H1 (cell line): Measurements from ENCODE around the gene POC1B. TPM values are rescaled to one million over a fixed set of nuclear protein-coding genes. Genes with fewer than 3 reads are reported as not detected.

Experiments
- CTCF ChIA-PET: fragments of 300-600 bp; sonication (Branson Sonifier 250); formaldehyde crosslinking; loops from one replicate; lab custom pipeline; 2021; ENCODE audit not compliant: partially characterized antibody; lab: Charles Lee
- POLR2A ChIA-PET: fragments of 300-600 bp; sonication (Branson Sonifier 250); formaldehyde crosslinking; loops from one replicate; lab custom pipeline; 2021; ENCODE audit warnings: inconsistent platforms; ENCODE audit not compliant: partially characterized antibody; lab: Charles Lee
- DNase-seq, 2 experiments: peaks; one replicate each; pipeline versions ENCODE4 v3.0.0 to v3.0.0-alpha.2; 2010 to 2022; ENCODE audit warnings: low spot score in 2 of 2, low read depth in 1 of 2, mixed read lengths in 1 of 2
- FAIRE-seq: peaks from 2 replicates; lab custom pipeline; 2011; peaks lifted over from hg19 to GRCh38; lab: Jason Lieb, UNC
- H2AFZ ChIP-seq: 2 replicates; pipeline ENCODE4 v1.8.1; 2012; ENCODE audit warnings: low read length, inconsistent platforms
- H2AK5ac ChIP-seq: 2 replicates; pipeline ENCODE4 v1.6.1; 2013; ENCODE audit warnings: low read depth, low read length
- H2BK120ac ChIP-seq: replicated peaks from 2 replicates; pipeline ENCODE3; 2013; ENCODE audit warnings: low read depth, low read length, inconsistent platforms
- H2BK12ac ChIP-seq: 2 replicates; pipeline ENCODE4 v1.6.1; 2013; ENCODE audit warnings: low read depth, low read length
- H2BK15ac ChIP-seq: 2 replicates; pipeline ENCODE4 v1.6.1; 2013; ENCODE audit warnings: low read length
- H2BK20ac ChIP-seq: 2 replicates; pipeline ENCODE4 v1.6.1; 2013; ENCODE audit warnings: low read length
- H2BK5ac ChIP-seq: 2 replicates; pipeline ENCODE4 v1.6.1; 2013; ENCODE audit warnings: low read depth, low read length
- H3K14ac ChIP-seq: 2 replicates; pipeline ENCODE4 v1.6.1; 2013; ENCODE audit warnings: inconsistent platforms; ENCODE audit not compliant: insufficient read length
- H3K18ac ChIP-seq: 2 replicates; pipeline ENCODE4 v1.6.1; 2013; ENCODE audit warnings: low read length; ENCODE audit errors: extremely low read depth
- H3K23ac ChIP-seq: 2 replicates; pipeline ENCODE4 v1.6.1; 2013; ENCODE audit warnings: inconsistent platforms; ENCODE audit not compliant: insufficient read length
- H3K23me2 ChIP-seq: 2 replicates; pipeline ENCODE4 v1.6.1; 2013; ENCODE audit warnings: low read depth, low read length
- H3K27ac ChIP-seq: 2 replicates; pipeline ENCODE4 v1.6.1; 2011; ENCODE audit warnings: low read depth, low read length, inconsistent platforms
- H3K27me3 ChIP-seq, 4 experiments: replicated peaks in 1 of 4; 1 replicate in 1 of 4; 2 replicates in 3 of 4; pipeline versions ENCODE4 v1.6.1 to v1.8.1; 2011 to 2013; ENCODE audit warnings: low read length in 3 of 4, mild to moderate bottlenecking in 3 of 4, inconsistent platforms in 2 of 4, mixed read lengths in 2 of 4, moderate library complexity in 1 of 4; ENCODE audit not compliant: control insufficient read depth in 3 of 4, insufficient read depth in 3 of 4; ENCODE audit errors: extremely low read depth in 1 of 4
- H3K36me3 ChIP-seq, 4 experiments: 2 replicates each; pipeline versions ENCODE4 v1.6.1 to v1.8.1; 2011 to 2013; ENCODE audit warnings: mild to moderate bottlenecking in 4 of 4, low read length in 3 of 4, moderate library complexity in 2 of 4, control low read depth in 1 of 4, inconsistent platforms in 1 of 4; ENCODE audit not compliant: insufficient read depth in 4 of 4, control insufficient read depth in 2 of 4
- H3K4ac ChIP-seq: replicated peaks from 2 replicates; pipeline ENCODE3; 2013; ENCODE audit warnings: low read length, low read depth, mixed read lengths, inconsistent platforms; ENCODE audit not compliant: insufficient read length
- H3K4me1 ChIP-seq, 4 experiments: replicated peaks in 1 of 4; 1 replicate in 1 of 4; 2 replicates in 3 of 4; pipeline versions ENCODE4 v1.6.1 to v1.8.1; 2011 to 2013; ENCODE audit warnings: low read length in 3 of 4, inconsistent platforms in 2 of 4, mixed read lengths in 1 of 4; ENCODE audit not compliant: insufficient read depth in 4 of 4, control insufficient read depth in 3 of 4
- H3K4me2 ChIP-seq, 2 experiments: 2 replicates each; pipeline versions ENCODE4 v1.6.1 to v1.8.1; 2011 to 2013; ENCODE audit warnings: low read depth in 2 of 2, low read length in 2 of 2, control low read depth in 1 of 2, inconsistent platforms in 1 of 2, mild to moderate bottlenecking in 1 of 2; ENCODE audit not compliant: insufficient read depth in 1 of 2
- H3K4me3 ChIP-seq, 4 experiments: fragments of 200-600, 300-600 bp in 1 of 4; sonication (generic), shearing (Covaris generic), sonication (Bioruptor Twin) in 1 of 4; 2 replicates each; pipeline versions ENCODE4 v1.5.1 to v1.8.1; 2011 to 2016; ENCODE audit warnings: low read length in 4 of 4, low read depth in 3 of 4, control low read depth in 2 of 4, inconsistent platforms in 2 of 4, mild to moderate bottlenecking in 2 of 4, mixed read lengths in 1 of 4, moderate library complexity in 1 of 4; ENCODE audit not compliant: insufficient read depth in 2 of 4; ENCODE audit errors: extremely low read depth in 1 of 4
- H3K56ac ChIP-seq: replicated peaks from 2 replicates; pipeline ENCODE3; 2013; ENCODE audit warnings: low read depth, mild to moderate bottlenecking, mixed read lengths, low read length, inconsistent platforms; ENCODE audit not compliant: insufficient read length
- H3K79me1 ChIP-seq: 2 replicates; pipeline ENCODE4 v1.6.1; 2013; ENCODE audit warnings: low read depth, low read length, control low read depth
- H3K79me2 ChIP-seq, 2 experiments: 2 replicates each; pipeline versions ENCODE4 v1.6.1 to v1.8.1; 2012 to 2013; ENCODE audit warnings: low read length in 2 of 2, mild to moderate bottlenecking in 2 of 2, inconsistent platforms in 1 of 2; ENCODE audit not compliant: insufficient read depth in 2 of 2, control insufficient read depth in 1 of 2
- H3K9ac ChIP-seq, 4 experiments: replicated peaks in 1 of 4; 1 replicate in 1 of 4; 2 replicates in 3 of 4; pipeline versions ENCODE4 v1.6.1 to v1.8.1; 2011 to 2013; ENCODE audit warnings: low read depth in 3 of 4, low read length in 3 of 4, control low read depth in 2 of 4, mild to moderate bottlenecking in 2 of 4, moderate library complexity in 2 of 4, inconsistent platforms in 1 of 4; ENCODE audit errors: extremely low read depth in 1 of 4
- H3K9me3 ChIP-seq, 2 experiments: 2 replicates each; pipeline versions ENCODE4 v1.6.1 to v1.8.1; 2012 to 2013; ENCODE audit warnings: mild to moderate bottlenecking in 2 of 2, moderate library complexity in 2 of 2, control low read depth in 1 of 2, inconsistent platforms in 1 of 2, low read depth in 1 of 2, low read length in 1 of 2, mixed read lengths in 1 of 2; ENCODE audit not compliant: insufficient read depth in 2 of 2
- H4K20me1 ChIP-seq, 2 experiments: replicated peaks in 1 of 2; 2 replicates each; pipeline versions ENCODE3 to v1.8.1; 2011 to 2013; ENCODE audit warnings: inconsistent platforms in 2 of 2, low read length in 2 of 2, mild to moderate bottlenecking in 1 of 2; ENCODE audit not compliant: insufficient read depth in 2 of 2, control insufficient read depth in 1 of 2
- H4K5ac ChIP-seq: 2 replicates; pipeline ENCODE4 v1.6.1; 2013; ENCODE audit warnings: low read length, low read depth, mixed read lengths, inconsistent platforms; ENCODE audit not compliant: insufficient read length
- H4K8ac ChIP-seq: 2 replicates; pipeline ENCODE4 v1.8.0; 2013; ENCODE audit warnings: mild to moderate bottlenecking, moderate library complexity, low read length, inconsistent platforms; ENCODE audit not compliant: insufficient read depth; ENCODE audit errors: extremely low read depth
- H4K91ac ChIP-seq: replicated peaks from 2 replicates; pipeline ENCODE3; 2013; ENCODE audit warnings: low read length, mixed read lengths, inconsistent platforms; ENCODE audit not compliant: insufficient read length
- BACH1 ChIP-seq: IDR thresholded peaks from 2 replicates; pipeline ENCODE4 v1.6.1; 2012; ENCODE audit warnings: low read length, improper control_type of control experiment
- CHD2 ChIP-seq: IDR thresholded peaks from 2 replicates; pipeline ENCODE4 v1.6.1; 2012; ENCODE audit warnings: low read length, improper control_type of control experiment
- FOSL1 ChIP-seq: IDR thresholded peaks from 2 replicates; pipeline ENCODE4 v1.6.1; 2011; ENCODE audit warnings: mild to moderate bottlenecking, low read depth, low read length, moderate library complexity; ENCODE audit not compliant: insufficient read depth
- JUND ChIP-seq: IDR thresholded peaks from 2 replicates; pipeline ENCODE4 v1.6.1; 2011; ENCODE audit warnings: mild to moderate bottlenecking, improper control_type of control experiment, low read length
- KDM5A ChIP-seq: fragments of 200-600 bp; IDR thresholded peaks from 2 replicates; pipeline ENCODE4 v1.7.1; 2012; ENCODE audit warnings: mild to moderate bottlenecking, low read length, inconsistent platforms, mixed read lengths
- MAFK ChIP-seq: IDR thresholded peaks from 2 replicates; pipeline ENCODE4 v1.6.1; 2012; ENCODE audit warnings: low read depth, mild to moderate bottlenecking, improper control_type of control experiment, low read length
- MAX ChIP-seq: IDR thresholded peaks from 2 replicates; pipeline ENCODE4 v1.6.1; 2012; ENCODE audit warnings: inconsistent platforms
- POLR2AphosphoS5 ChIP-seq: IDR thresholded peaks from 2 replicates; pipeline ENCODE4 v1.6.1; 2011; ENCODE audit warnings: low read depth, low read length
- POU5F1 ChIP-seq: IDR thresholded peaks from 2 replicates; pipeline ENCODE4 v1.6.1; 2011; ENCODE audit warnings: low read depth, mild to moderate bottlenecking, low read length, moderate library complexity
- RAD21 ChIP-seq, 2 experiments: IDR thresholded peaks in 1 of 2; conservative IDR thresholded peaks in 1 of 2; 2 replicates each; pipeline ENCODE4 v1.6.1; 2011; ENCODE audit warnings: low read depth in 2 of 2, low read length in 2 of 2, improper control_type of control experiment in 1 of 2, inconsistent platforms in 1 of 2, mild to moderate bottlenecking in 1 of 2, moderate library complexity in 1 of 2
- RBBP5 ChIP-seq: IDR thresholded peaks from 2 replicates; pipeline ENCODE4 v1.7.1; 2012; ENCODE audit warnings: low read depth, mild to moderate bottlenecking, inconsistent platforms, low read length, moderate library complexity, borderline replicate concordance
- SP4 ChIP-seq: IDR thresholded peaks from 2 replicates; pipeline ENCODE4 v1.6.1; 2012; ENCODE audit warnings: low read length, inconsistent platforms
- SRF ChIP-seq: IDR thresholded peaks from 2 replicates; pipeline ENCODE4 v1.6.1; 2011; ENCODE audit warnings: mild to moderate bottlenecking, low read depth, low read length, moderate library complexity
- TAF1 ChIP-seq: IDR thresholded peaks from 2 replicates; pipeline ENCODE4 v1.6.1; 2011; ENCODE audit warnings: mild to moderate bottlenecking, low read depth, low read length
- TCF12 ChIP-seq: IDR thresholded peaks from 2 replicates; pipeline ENCODE4 v1.6.1; 2011; ENCODE audit warnings: low read depth, mild to moderate bottlenecking, low read length
- YY1 ChIP-seq: IDR thresholded peaks from 2 replicates; pipeline ENCODE4 v1.6.1; 2011; ENCODE audit warnings: low read depth, mild to moderate bottlenecking, low read length
- WGBS, 2 experiments: shearing (Covaris generic) in 1 of 2; methylation state at CpG; one replicate each; pipeline versions ENCODE4 v1.1.6 to v1.1.7; 2013 to 2015; ENCODE audit warnings: low lambda C conversion rate in 2 of 2, mixed read lengths in 2 of 2, inconsistent platforms in 1 of 2, low coverage in 1 of 2, missing lambda C conversion rate in 1 of 2; ENCODE audit not compliant: insufficient replicate concordance in 2 of 2, insufficient coverage in 1 of 2, insufficient read length in 1 of 2; ENCODE audit errors: extremely low coverage in 1 of 2, missing lambda C conversion rate in 1 of 2; 5-methylcytosine and 5-hydroxymethylcytosine counted together
- polyA plus RNA-seq, 7 experiments: library from polyadenylated mRNA; depleted of rRNA in 3 of 7; stranded (reverse) in 5 of 7; unstranded in 2 of 7; fragments of >200 nt in 5 of 7; fragments of 200-250 nt in 2 of 7; gene quantifications; 1 replicate in 5 of 7; 2 replicates in 1 of 7; 4 replicates in 1 of 7; pipeline versions ENCODE4 v1.2.1 to v1.2.3, GENCODE V29; 2011 to 2013; ENCODE audit warnings: missing spikeins in 2 of 7, mixed read lengths in 2 of 7
- total RNA-seq: library from RNA; stranded (reverse); fragmentation: NEBNext Ultra II Directional; extraction: Animal tissue kit (Norgen Biotek cat#: 25700); gene quantifications from 2 replicates; pipeline ENCODE4 v1.2.1, GENCODE V29; 2021

Gene POC1B
- total and polyA plus RNA-seq, 2 of the 8 experiments (the other 6 are each of a cell fraction or from before 2014, with no cell fraction given) = 7.5 to 16.3 TPM

GRCh38 chr12:89461190-89461589 lies 64.7 kb downstream of the POC1B start:
- no peak overlapping the region for H3K4me3 ChIP-seq
- H3K56ac ChIP-seq = no peak overlapping the region
- no peaks in the 10 kb centered on the region for H3K79me1 ChIP-seq
- H4K20me1 ChIP-seq = no peaks in the 10 kb centered on the region
- peaks cover 0 to 4% (median 1%) of the 10 kb centered on the region in 4 experiments; a peak in 3 of 7 replicates for H3K4me1 ChIP-seq
- no peaks in the 10 kb centered on the region for H3K79me2 ChIP-seq
- no peak overlapping the region for H4K8ac ChIP-seq
- peak overlapping the region; percentile 56; the same call in 1 of the 2 replicates for H2AK5ac ChIP-seq
- H2BK120ac ChIP-seq = no peak overlapping the region
- no peak overlapping the region for H3K4me2 ChIP-seq
- CTCF ChIA-PET = interaction anchor here (0.8 to 4.9 kb wide), 40 partner anchors 10 to 449 kb away, joined by 3 to 35 read pairs (median 6); partner anchors contain the start of genes DUSP6, GALNT4 and POC1B
- no peak overlapping the region for H3K27ac ChIP-seq
- no peak overlapping the region for H3K23ac ChIP-seq
- no peak overlapping the region for H3K4ac ChIP-seq
- no peaks in the 10 kb centered on the region for H3K23me2 ChIP-seq
- POLR2A ChIA-PET = interaction anchor here (0.7 to 2.1 kb wide), 3 partner anchors 10 to 110 kb away, joined by 4 to 6 read pairs (median 4); partner anchors contain the start of gene DUSP6
- H4K5ac ChIP-seq = no peak overlapping the region
- H3K36me3 ChIP-seq = no peaks in the 10 kb centered on the region
- no peak overlapping the region for H2BK15ac ChIP-seq
- H3K14ac ChIP-seq = no peak overlapping the region
- 76% methylated on average over 4 of the region's 4 CpGs; no CpG with 5 or more reads in 1 of the 2 experiments for WGBS, 2 experiments
- H2AFZ ChIP-seq = no peak overlapping the region
- H3K9ac ChIP-seq = no peak overlapping the region
- no peak for FAIRE-seq
- no peak overlapping the region for H3K18ac ChIP-seq
- no peaks in the 10 kb centered on the region for H3K27me3 ChIP-seq
- no peak overlapping the region for H2BK20ac ChIP-seq
- no peak overlapping the region for H4K91ac ChIP-seq
- H2BK12ac ChIP-seq = no peak overlapping the region
- no peaks in the 10 kb centered on the region for H3K9me3 ChIP-seq
- no peak for DNase-seq
- H2BK5ac ChIP-seq = no peak overlapping the region
- TF ChIP-seq POU5F1 = no peak
- TF ChIP-seq JUND = no peak
- TF ChIP-seq SRF = no peak
- TF ChIP-seq RBBP5 = no peak
- TF ChIP-seq CHD2 = no peak
- no peak for TF ChIP-seq YY1
- TF ChIP-seq SP4 = no peak
- no peak for TF ChIP-seq POLR2AphosphoS5
- no peak for TF ChIP-seq FOSL1
- no peak for TF ChIP-seq BACH1
- no peak for TF ChIP-seq MAFK
- no peak for TF ChIP-seq TCF12
- no peak for TF ChIP-seq KDM5A
- no peak for TF ChIP-seq TAF1
- TF ChIP-seq RAD21 (IDR thresholded peaks at IDR 0.05 in 1 of 2, conservative IDR thresholded peaks at IDR 0.05 in 1 of 2; ENCODE audit: low read depth in 2 of 2, low read length in 2 of 2) = no peak
- TF ChIP-seq MAX = no peak
